OCI-LY3 (cell line): ENCODE measurements around the gene OXT.

Experiments
- CTCF ChIP-seq: fragments of 200-600, 300-600 bp; sonication (generic); IDR thresholded peaks from 2 replicates; pipeline ENCODE4 v1.5.1; 2014; ENCODE audit warnings: antibody characterized with exemption, low read length, low read depth
- EZH2phosphoT487 ChIP-seq: fragments of 200-600 bp; shearing (Covaris generic); IDR thresholded peaks from 2 replicates; pipeline ENCODE4 v1.6.1; 2018; ENCODE audit warnings: antibody characterized with exemption, mixed run types, low read depth

GRCh38 chr20:3093861-3094361 is 22.5 kb downstream of the OXT start:
- TF ChIP-seq CTCF (no peak), EZH2phosphoT487 (no peak)
